Muscle layer of duodenum (tissue), 2 donors: ENCODE data around the gene DHX34.

Source experiments
- H3K27ac ChIP-seq: one replicate; pipeline ENCODE4 v1.7.0; 2013; ENCODE audit warnings: mild to moderate bottlenecking, low read length
- H3K27me3 ChIP-seq: one replicate; pipeline ENCODE4 v1.7.0; 2013; ENCODE audit warnings: low read depth, mild to moderate bottlenecking, control low read depth, low read length
- H3K36me3 ChIP-seq, 2 donors: one replicate each; pipeline ENCODE4 v1.7.0; 2013; ENCODE audit warnings: low read length in 2 of 2, control low read depth in 1 of 2, mild to moderate bottlenecking in 1 of 2; ENCODE audit not compliant: insufficient read depth in 2 of 2, control insufficient read depth in 1 of 2
- H3K4me1 ChIP-seq, 2 donors: one replicate each; pipeline ENCODE4 v1.7.0; 2013; ENCODE audit warnings: low read length in 2 of 2, mild to moderate bottlenecking in 2 of 2, control low read depth in 1 of 2, moderate library complexity in 1 of 2; ENCODE audit not compliant: insufficient read depth in 2 of 2, control insufficient read depth in 1 of 2
- H3K4me3 ChIP-seq, 2 donors: one replicate each; pipeline ENCODE4 v1.7.0; 2013; ENCODE audit warnings: low read length in 2 of 2, low read depth in 1 of 2, mild to moderate bottlenecking in 1 of 2
- H3K9me3 ChIP-seq, 2 donors: one replicate each; pipeline ENCODE4 v1.7.0; 2013; ENCODE audit warnings: low read length in 2 of 2, control low read depth in 1 of 2, mild to moderate bottlenecking in 1 of 2; ENCODE audit not compliant: control insufficient read depth in 1 of 2
- donor health status: healthy.

The DHX34 gene

GRCh38 chr19:47313754-47314295 is 35.3 kb upstream of the DHX34 start:
- H3K4me3 ChIP-seq, result no peak overlapping the region
- peaks cover 0 to 3% of the 10 kb centered on the region in 2 donors for H3K4me1 ChIP-seq
- H3K27ac ChIP-seq, result no peak overlapping the region
- peaks cover 8% of the 10 kb centered on the region for H3K27me3 ChIP-seq
- H3K36me3 ChIP-seq, result no peaks in the 10 kb centered on the region
- H3K9me3 ChIP-seq, result no peaks in the 10 kb centered on the region

GRCh38 chr19:47315125-47315821 is 33.8 kb upstream of the DHX34 start:
- peaks cover 4% of the 10 kb centered on the region for H3K27me3 ChIP-seq
- no peaks in the 10 kb centered on the region for H3K36me3 ChIP-seq
- no peak overlapping the region for H3K27ac ChIP-seq
- H3K9me3 ChIP-seq, result no peaks in the 10 kb centered on the region
- no peak overlapping the region for H3K4me3 ChIP-seq
- H3K4me1 ChIP-seq, result no peaks in the 10 kb centered on the region

GRCh38 chr19:47316513-47316912 is 32.6 kb upstream of the DHX34 start:
- no peaks in the 10 kb centered on the region for H3K4me1 ChIP-seq
- H3K36me3 ChIP-seq, result no peaks in the 10 kb centered on the region
- H3K9me3 ChIP-seq, result no peaks in the 10 kb centered on the region
- no peaks in the 10 kb centered on the region for H3K27me3 ChIP-seq
- no peak overlapping the region for H3K4me3 ChIP-seq
- no peak overlapping the region for H3K27ac ChIP-seq

GRCh38 chr19:47319923-47320871 is 28.9 kb upstream of the DHX34 start:
- Histone ChIP-seq H3K27ac (no peak overlapping the region), H3K36me3 (no peaks in the 10 kb centered on the region), H3K4me1 (no peaks in the 10 kb centered on the region), H3K27me3 (no peaks in the 10 kb centered on the region), H3K9me3 (no peaks in the 10 kb centered on the region), H3K4me3 (no peak overlapping the region)

GRCh38 chr19:47321630-47322029 is 27.5 kb upstream of the DHX34 start:
- H3K36me3 ChIP-seq, result no peaks in the 10 kb centered on the region
- no peak overlapping the region for H3K4me3 ChIP-seq
- no peaks in the 10 kb centered on the region for H3K9me3 ChIP-seq
- H3K27ac ChIP-seq, result peak overlapping the region; percentile 21
- no peaks in the 10 kb centered on the region for H3K27me3 ChIP-seq
- H3K4me1 ChIP-seq, result no peaks in the 10 kb centered on the region

- Histone ChIP-seq H3K27me3 (no peaks in the 10 kb centered on the region), H3K4me3 (no peak overlapping the region), H3K36me3 (no peaks in the 10 kb centered on the region), H3K4me1 (no peaks in the 10 kb centered on the region), H3K27ac (peak overlapping the region; percentile 21), H3K9me3 (no peaks in the 10 kb centered on the region)
Measured at GRCh38 chr19:47322058-47322457, 27.1 kb upstream of the DHX34 start.

- H3K27me3 ChIP-seq, result no peaks in the 10 kb centered on the region
- H3K27ac ChIP-seq, result no peak overlapping the region
- H3K4me1 ChIP-seq, result no peaks in the 10 kb centered on the region
- H3K9me3 ChIP-seq, result no peaks in the 10 kb centered on the region
- no peaks in the 10 kb centered on the region for H3K36me3 ChIP-seq
- no peak overlapping the region for H3K4me3 ChIP-seq
Measured at GRCh38 chr19:47323409-47323808, 25.7 kb upstream of the DHX34 start.

DNA sequence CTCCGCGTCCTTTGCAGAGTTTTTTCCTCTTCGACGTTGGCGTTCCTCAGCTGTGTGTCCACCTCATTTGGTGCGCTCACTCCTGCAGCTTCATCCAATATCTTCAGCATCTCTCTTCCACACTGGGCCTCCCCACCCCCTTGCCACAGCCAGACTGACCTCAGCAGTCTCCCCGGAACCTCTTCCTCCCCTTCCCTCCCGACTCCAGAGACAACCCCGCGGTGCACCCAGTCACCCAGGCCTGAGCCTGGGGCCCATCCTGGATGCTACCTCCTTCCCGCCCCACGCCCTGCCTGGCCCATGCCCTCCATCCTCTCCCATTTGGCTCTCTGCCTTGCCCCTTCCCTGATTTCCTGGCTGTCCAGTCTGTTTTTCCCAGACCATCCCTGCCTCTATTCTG is 25.2 kb upstream of the DHX34 start:
- Histone ChIP-seq H3K27ac (peak overlapping the region; percentile 56), H3K4me3 (no peak overlapping the region), H3K27me3 (no peaks in the 10 kb centered on the region), H3K36me3 (no peaks in the 10 kb centered on the region), H3K9me3 (no peaks in the 10 kb centered on the region), H3K4me1 (no peaks in the 10 kb centered on the region)

DNA sequence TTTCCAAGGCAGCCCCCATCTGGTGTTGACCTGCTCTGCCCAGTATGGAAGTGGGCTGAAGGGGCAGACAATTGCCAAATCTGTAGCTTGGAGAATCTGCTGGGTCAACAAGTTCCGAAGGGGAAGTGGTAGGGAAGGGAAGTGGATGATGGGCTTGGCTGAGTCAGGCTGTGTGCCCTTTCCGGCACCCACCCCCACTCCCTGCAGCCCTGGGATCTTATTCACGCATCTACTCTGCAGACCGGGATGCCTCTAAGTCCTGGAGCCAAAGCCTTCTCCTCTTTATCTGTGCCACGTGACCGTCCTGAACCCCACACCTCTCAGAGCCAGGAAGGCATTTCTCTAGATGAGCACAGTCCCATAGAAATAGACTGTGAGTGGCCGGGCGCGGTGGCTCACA is 24.6 kb upstream of the DHX34 start:
- H3K9me3 ChIP-seq, result no peaks in the 10 kb centered on the region
- H3K27me3 ChIP-seq, result no peaks in the 10 kb centered on the region
- H3K4me3 ChIP-seq, result no peak overlapping the region
- H3K36me3 ChIP-seq, result no peaks in the 10 kb centered on the region
- H3K4me1 ChIP-seq, result no peaks in the 10 kb centered on the region
- peak overlapping the region; percentile 56 for H3K27ac ChIP-seq

GRCh38 chr19:47330466-47330869 is 18.6 kb upstream of the DHX34 start:
- Histone ChIP-seq H3K4me1 (no peaks in the 10 kb centered on the region), H3K36me3 (no peaks in the 10 kb centered on the region), H3K27ac (peak overlapping the region; percentile 17), H3K9me3 (no peaks in the 10 kb centered on the region), H3K27me3 (no peaks in the 10 kb centered on the region), H3K4me3 (no peak overlapping the region)

GRCh38 chr19:47331490-47331889 is 17.6 kb upstream of the DHX34 start:
- Histone ChIP-seq H3K4me1 (no peaks in the 10 kb centered on the region), H3K27me3 (no peaks in the 10 kb centered on the region), H3K27ac (no peak overlapping the region), H3K36me3 (no peaks in the 10 kb centered on the region), H3K9me3 (no peaks in the 10 kb centered on the region), H3K4me3 (no peak overlapping the region)
